ENCODE data around the gene TOX3. TPM values are rescaled to one million over a fixed set of nuclear protein-coding genes. Genes with fewer than 3 reads are reported as not detected.

Gene TOX3
- total RNA-seq, 1 donor from 2014 or later: 54.8 TPM

DNA sequence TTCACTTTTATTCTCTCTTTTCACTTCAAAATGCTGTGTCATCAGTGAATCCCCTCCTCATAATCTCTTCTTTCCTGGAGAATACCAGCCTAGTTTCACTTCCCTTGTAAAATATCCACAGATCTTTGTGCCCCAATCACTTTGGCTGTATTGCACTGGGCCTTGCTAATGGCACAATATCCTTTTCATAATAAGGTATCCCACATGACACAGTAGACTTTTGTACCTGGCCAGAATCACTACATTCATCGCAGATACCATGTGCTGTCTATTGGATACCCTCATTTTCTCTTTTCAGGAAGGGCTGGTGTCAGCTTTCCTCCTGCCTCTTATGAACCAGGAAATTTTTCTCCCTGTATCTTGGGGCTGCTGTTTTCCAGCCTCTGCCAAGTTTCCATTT is 25.7 kb upstream of the TOX3 start:
- no peak overlapping the region for H3K27ac Mint-ChIP-seq (ENCODE audit: unreplicated experiment)
- no peak for DNase-seq
- no peaks in the 10 kb centered on the region for H3K9me3 Mint-ChIP-seq (ENCODE audit: unreplicated experiment)

DNA sequence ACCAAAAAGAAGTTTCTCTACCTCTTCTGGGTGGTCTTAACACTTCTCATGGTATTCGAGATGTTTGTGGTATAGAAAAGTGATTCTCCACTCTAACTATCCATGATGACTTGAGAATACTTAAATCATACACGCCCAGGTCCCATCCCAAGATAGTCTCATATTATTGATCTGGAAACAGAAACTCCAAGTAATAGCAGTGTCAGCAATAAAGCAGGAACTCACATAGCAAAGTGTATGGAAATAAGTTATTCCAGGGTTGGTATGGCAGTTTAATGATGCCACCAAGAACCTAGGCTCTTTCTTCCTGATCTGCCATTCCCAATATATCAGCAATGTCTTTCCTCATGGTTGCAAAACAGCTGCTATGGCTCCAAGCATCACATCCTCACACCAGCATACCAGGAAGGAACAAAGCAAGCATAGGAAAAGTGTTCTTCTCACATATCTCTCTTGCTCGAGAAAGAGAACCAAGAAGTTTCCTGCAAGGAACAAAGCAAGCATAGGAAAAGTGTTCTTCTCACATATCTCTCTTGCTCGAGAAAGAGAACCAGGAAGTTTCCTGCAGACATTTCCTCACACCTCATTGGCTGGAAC is 23.6 kb upstream of the TOX3 start:
- H3K27ac Mint-ChIP-seq (ENCODE audit: unreplicated experiment): no peak overlapping the region

More for the DNA sequence above, 25.7 kb upstream of the TOX3 start:
- TF ChIP-seq, protein P1, sequence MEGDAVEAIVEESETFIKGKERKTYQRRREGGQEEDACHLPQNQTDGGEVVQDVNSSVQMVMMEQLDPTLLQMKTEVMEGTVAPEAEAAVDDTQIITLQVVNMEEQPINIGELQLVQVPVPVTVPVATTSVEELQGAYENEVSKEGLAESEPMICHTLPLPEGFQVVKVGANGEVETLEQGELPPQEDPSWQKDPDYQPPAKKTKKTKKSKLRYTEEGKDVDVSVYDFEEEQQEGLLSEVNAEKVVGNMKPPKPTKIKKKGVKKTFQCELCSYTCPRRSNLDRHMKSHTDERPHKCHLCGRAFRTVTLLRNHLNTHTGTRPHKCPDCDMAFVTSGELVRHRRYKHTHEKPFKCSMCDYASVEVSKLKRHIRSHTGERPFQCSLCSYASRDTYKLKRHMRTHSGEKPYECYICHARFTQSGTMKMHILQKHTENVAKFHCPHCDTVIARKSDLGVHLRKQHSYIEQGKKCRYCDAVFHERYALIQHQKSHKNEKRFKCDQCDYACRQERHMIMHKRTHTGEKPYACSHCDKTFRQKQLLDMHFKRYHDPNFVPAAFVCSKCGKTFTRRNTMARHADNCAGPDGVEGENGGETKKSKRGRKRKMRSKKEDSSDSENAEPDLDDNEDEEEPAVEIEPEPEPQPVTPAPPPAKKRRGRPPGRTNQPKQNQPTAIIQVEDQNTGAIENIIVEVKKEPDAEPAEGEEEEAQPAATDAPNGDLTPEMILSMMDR (IDR thresholded peaks at IDR 0.05; ENCODE audit: partially characterized antibody, unreplicated experiment): no peak
- no peaks in the 10 kb centered on the region for H3K36me3 Mint-ChIP-seq (ENCODE audit: unreplicated experiment)
- H3K4me1 Mint-ChIP-seq (ENCODE audit: low read depth, unreplicated experiment): peaks cover 10% of the 10 kb centered on the region
- H3K4me3 Mint-ChIP-seq (ENCODE audit: unreplicated experiment): no peak overlapping the region
- no peaks in the 10 kb centered on the region for H3K27me3 Mint-ChIP-seq (ENCODE audit: unreplicated experiment)

DNA sequence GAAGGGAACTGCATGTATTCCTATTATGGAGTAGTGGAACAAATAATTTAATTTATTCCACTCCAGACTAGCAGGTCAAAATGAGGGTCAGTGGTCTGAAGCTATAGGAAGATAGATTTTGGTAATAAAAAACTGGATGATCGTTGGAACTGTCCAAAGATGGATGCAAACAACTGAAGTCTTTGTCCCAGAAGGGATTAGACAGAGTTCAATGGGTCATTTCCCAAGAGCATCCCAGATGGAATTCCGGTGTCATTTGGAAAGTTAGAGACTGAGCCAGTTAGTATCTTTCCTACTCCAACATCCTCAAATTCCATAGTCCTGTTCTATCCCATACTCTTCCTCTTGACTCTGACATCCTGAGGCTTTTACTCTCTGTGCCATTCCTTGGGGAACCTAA is 22.8 kb upstream of the TOX3 start:
- TF ChIP-seq, protein P1 (IDR thresholded peaks at IDR 0.05; ENCODE audit: partially characterized antibody, unreplicated experiment): no peak
- Mint-ChIP-seq H3K4me3 (ENCODE audit: unreplicated experiment) (no peak overlapping the region), H3K9me3 (ENCODE audit: unreplicated experiment) (no peaks in the 10 kb centered on the region), H3K4me1 (ENCODE audit: low read depth, unreplicated experiment) (peaks cover 7% of the 10 kb centered on the region), H3K27me3 (ENCODE audit: unreplicated experiment) (no peaks in the 10 kb centered on the region), H3K27ac (ENCODE audit: unreplicated experiment) (no peak overlapping the region), H3K36me3 (ENCODE audit: unreplicated experiment) (no peaks in the 10 kb centered on the region)
- DNase-seq: no peak

More for the DNA sequence above, 23.6 kb upstream of the TOX3 start:
- no peak for DNase-seq
- TF ChIP-seq, protein P1 (IDR thresholded peaks at IDR 0.05; ENCODE audit: partially characterized antibody, unreplicated experiment): no peak
- no peak overlapping the region for H3K4me3 Mint-ChIP-seq (ENCODE audit: unreplicated experiment)
- no peaks in the 10 kb centered on the region for H3K9me3 Mint-ChIP-seq (ENCODE audit: unreplicated experiment)
- no peaks in the 10 kb centered on the region for H3K27me3 Mint-ChIP-seq (ENCODE audit: unreplicated experiment)
- no peaks in the 10 kb centered on the region for H3K36me3 Mint-ChIP-seq (ENCODE audit: unreplicated experiment)
- H3K4me1 Mint-ChIP-seq (ENCODE audit: low read depth, unreplicated experiment): peaks cover 7% of the 10 kb centered on the region

DNA sequence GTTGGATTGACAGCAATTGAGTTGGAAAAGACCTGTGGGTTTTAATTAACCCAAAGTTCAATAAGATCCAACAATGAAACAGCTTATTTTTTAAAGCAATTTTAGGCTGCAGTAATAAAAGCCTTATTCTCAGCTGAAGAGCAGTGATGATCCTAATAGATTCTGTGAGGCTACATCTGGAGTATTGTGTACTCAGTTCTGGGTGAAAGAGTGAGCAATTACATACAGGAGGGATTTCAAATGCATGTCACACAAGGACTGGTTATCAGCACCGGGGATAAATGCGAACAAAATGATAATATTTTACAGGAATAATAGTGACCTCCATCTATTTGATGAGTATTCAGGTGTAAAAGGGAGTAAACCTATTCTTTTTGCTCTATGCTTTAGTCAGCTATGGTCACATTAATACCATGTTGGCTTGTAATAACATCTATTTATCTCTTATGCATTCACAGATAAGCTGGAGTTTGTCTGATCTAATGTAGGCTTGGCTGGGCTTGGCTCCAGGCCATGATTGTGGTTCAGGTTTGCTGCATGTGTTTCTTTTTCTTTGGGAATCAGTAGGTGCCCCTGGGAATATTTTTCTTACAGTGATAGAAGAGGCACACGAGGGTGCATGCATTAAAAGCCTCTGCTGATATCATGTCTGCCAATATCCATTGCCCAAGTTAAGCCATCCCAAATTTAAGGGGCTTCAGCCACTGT is 22.2 kb upstream of the TOX3 start:
- no peak for DNase-seq
- no peaks in the 10 kb centered on the region for H3K27me3 Mint-ChIP-seq (ENCODE audit: unreplicated experiment)
- no peaks in the 10 kb centered on the region for H3K9me3 Mint-ChIP-seq (ENCODE audit: unreplicated experiment)
- H3K27ac Mint-ChIP-seq (ENCODE audit: unreplicated experiment): no peak overlapping the region
- TF ChIP-seq, protein P1 (IDR thresholded peaks at IDR 0.05; ENCODE audit: partially characterized antibody, unreplicated experiment): no peak
- H3K36me3 Mint-ChIP-seq (ENCODE audit: unreplicated experiment): no peaks in the 10 kb centered on the region
- peaks cover 7% of the 10 kb centered on the region for H3K4me1 Mint-ChIP-seq (ENCODE audit: low read depth, unreplicated experiment)
- H3K4me3 Mint-ChIP-seq (ENCODE audit: unreplicated experiment): no peak overlapping the region

DNA sequence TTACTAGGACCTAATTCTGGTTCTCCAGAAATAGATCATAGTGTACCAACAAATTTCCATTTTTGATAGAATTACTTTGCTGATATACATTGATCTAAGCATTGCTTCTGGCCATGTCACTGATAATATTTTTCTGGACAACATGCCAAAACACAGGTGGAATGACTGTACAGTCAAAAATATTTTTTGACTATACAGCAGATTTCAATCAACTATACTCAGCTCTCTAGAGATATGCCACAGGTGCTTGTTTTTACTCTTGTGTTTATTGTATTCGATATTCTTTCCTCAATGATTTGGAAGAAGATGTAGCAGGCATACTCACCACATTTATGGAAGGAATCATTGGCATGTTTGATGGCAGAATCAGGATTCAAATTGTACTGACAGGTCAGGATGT is 21.6 kb upstream of the TOX3 start:
- no peaks in the 10 kb centered on the region for H3K27me3 Mint-ChIP-seq (ENCODE audit: unreplicated experiment)
- TF ChIP-seq, protein P1 (IDR thresholded peaks at IDR 0.05; ENCODE audit: partially characterized antibody, unreplicated experiment): no peak
- H3K27ac Mint-ChIP-seq (ENCODE audit: unreplicated experiment): no peak overlapping the region
- no peaks in the 10 kb centered on the region for H3K36me3 Mint-ChIP-seq (ENCODE audit: unreplicated experiment)
- DNase-seq: no peak
- peaks cover 7% of the 10 kb centered on the region for H3K4me1 Mint-ChIP-seq (ENCODE audit: low read depth, unreplicated experiment)
- no peak overlapping the region for H3K4me3 Mint-ChIP-seq (ENCODE audit: unreplicated experiment)
- H3K9me3 Mint-ChIP-seq (ENCODE audit: unreplicated experiment): no peaks in the 10 kb centered on the region
